ENCODE data around the gene HLA-DRB5.
"Not testable (repeated sequence)": the region's sequence is repeated elsewhere in the genome, so short reads cannot be mapped to it uniquely, and the experiment has no call there.

Gene HLA-DRB5

GRCh38 chr6:32472781-32473375 lies 57.2 kb downstream of the HLA-DRB5 start:
- peaks cover 3% of the 10 kb centered on the region; the same call in 1 of the 2 replicates for H3K9me3 ChIP-seq (ENCODE audit: insufficient read depth, low read length)
- no peak overlapping the region for H3K9ac ChIP-seq (ENCODE audit: insufficient read length, low read depth)
- DNase-seq (ENCODE audit: low read depth, low spot score): no peak
- H3K36me3 ChIP-seq (ENCODE audit: insufficient read depth, insufficient read length, low read length): no peaks in the 10 kb centered on the region
- no peak for TF ChIP-seq SUZ12 (IDR thresholded peaks at IDR 0.05; ENCODE audit: extremely low read depth, insufficient read depth, insufficient read length)
- no peaks in the 10 kb centered on the region for H3K4me1 ChIP-seq (ENCODE audit: insufficient read depth, insufficient read length)
- H3K27me3 ChIP-seq (ENCODE audit: insufficient read depth, insufficient read length): no peaks in the 10 kb centered on the region
- H3K4me3 ChIP-seq (ENCODE audit: insufficient read length, low read depth): no peak overlapping the region

GRCh38 chr6:32467743-32468503 lies 62.2 kb downstream of the HLA-DRB5 start:
- H3K27me3 ChIP-seq (ENCODE audit: insufficient read depth, insufficient read length); H3K9me3 ChIP-seq (ENCODE audit: insufficient read depth, low read length); H3K9ac ChIP-seq (ENCODE audit: insufficient read length, low read depth); H3K4me3 ChIP-seq (ENCODE audit: insufficient read length, low read depth); H3K36me3 ChIP-seq (ENCODE audit: insufficient read depth, insufficient read length, low read length); DNase-seq (ENCODE audit: low read depth, low spot score); H3K4me1 ChIP-seq (ENCODE audit: insufficient read depth, insufficient read length): not testable (repeated sequence)

All from NT2/D1 (cell line).